Activated CD4-positive, CD25-positive, alpha-beta regulatory T cell treated with anti-CD3 and anti-CD28 coated beads, Interleukin-2, amount 50 U/mL, for 24 hours (primary cell): ENCODE results near the gene SRR.
"Not testable (repeated sequence)": the region's sequence is repeated elsewhere in the genome, so short reads cannot be mapped to it uniquely, and the experiment has no call there.

Experiments
- ATAC-seq, 2 donors: fragments of 150-1000 bp; cut with Tn5 transposase; one replicate each; pipeline ENCODE4 v1.10.0; 2021; ENCODE audit warnings: mild to moderate bottlenecking in 1 of 2, moderate library complexity in 1 of 2

The SRR gene, protein sequence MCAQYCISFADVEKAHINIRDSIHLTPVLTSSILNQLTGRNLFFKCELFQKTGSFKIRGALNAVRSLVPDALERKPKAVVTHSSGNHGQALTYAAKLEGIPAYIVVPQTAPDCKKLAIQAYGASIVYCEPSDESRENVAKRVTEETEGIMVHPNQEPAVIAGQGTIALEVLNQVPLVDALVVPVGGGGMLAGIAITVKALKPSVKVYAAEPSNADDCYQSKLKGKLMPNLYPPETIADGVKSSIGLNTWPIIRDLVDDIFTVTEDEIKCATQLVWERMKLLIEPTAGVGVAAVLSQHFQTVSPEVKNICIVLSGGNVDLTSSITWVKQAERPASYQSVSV

DNA sequence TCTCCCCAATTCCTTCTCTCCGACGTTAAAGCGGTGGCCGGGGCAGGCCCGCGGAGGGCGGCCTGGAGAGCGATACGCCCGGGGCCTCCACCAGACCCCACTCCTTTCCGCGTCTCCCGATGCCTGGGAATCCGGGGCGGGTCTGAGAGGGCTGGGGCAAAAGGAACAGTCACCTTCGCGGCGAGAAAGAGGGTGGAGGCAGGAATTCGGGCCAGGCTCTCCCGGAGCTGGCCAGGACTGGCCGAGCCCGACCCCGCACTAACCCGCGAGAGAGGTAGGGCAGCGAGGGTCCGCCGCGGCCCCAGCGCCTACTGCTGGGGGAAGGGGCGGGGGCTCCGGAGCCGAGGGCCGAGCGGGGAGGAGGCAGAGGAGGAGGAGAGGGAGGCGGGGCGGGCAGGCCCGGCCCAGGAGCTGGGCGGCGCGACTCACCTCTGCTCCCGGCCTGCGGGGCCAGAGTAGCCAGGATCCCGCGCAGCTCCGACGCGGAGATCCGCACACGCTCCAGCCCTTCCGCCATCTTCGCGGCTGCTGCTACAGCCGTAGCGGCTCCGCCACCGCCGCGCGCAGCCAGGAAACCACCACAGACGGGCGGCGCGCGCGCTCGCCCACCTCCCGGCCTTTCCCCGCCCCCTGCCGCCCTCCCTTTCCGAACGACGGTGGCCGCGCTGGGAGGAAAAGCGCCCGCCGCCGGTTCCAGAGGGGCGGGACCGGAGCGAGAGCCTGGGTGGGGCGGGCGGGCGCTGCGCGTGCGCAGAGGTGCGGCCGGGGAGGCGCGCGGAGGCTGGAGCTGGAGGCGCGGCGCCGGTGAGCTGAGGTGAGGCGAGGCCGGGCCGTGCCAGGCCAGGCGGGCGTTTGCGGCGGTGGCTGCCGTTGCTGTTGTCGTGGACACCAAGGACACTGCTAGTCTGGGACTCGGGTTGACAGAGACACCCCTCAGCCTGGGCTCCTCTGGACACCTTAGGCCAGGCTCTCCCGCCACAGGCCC lies at the start of gene SRR, which contains the start of gene SMG6:
Gene SRR, plus strand, starts transcription at position 747 of the 985 bp plus-strand sequence. CDS start 11,611 bp downstream, outside the sequence.
Gene SMG6, minus strand, starts transcription at position 582 of the 985 bp plus-strand sequence. Its CDS starts 65 bp downstream, at position 517.
- ATAC-seq: peak; percentile 84 to 87

DNA sequence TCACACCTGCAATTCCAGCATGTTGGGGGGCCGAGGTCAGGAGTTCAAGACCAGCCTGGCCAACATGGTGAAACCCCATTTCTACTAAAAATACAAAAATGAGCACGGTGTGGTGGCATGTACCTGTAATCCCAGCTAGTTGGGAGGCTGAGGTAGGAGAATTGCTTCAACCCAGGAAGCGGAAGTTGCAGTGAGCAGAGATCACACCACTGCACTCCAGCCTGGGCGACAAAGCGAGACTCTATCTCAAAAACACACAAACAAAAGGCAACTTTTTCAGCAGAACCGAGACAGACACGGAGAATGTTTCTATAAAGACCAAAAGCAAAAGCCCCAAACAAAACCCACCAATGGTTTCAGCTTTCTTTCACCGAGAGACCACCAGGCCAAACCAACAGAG lies 44.9 kb upstream of the SRR start:
- not testable (repeated sequence) for ATAC-seq

DNA sequence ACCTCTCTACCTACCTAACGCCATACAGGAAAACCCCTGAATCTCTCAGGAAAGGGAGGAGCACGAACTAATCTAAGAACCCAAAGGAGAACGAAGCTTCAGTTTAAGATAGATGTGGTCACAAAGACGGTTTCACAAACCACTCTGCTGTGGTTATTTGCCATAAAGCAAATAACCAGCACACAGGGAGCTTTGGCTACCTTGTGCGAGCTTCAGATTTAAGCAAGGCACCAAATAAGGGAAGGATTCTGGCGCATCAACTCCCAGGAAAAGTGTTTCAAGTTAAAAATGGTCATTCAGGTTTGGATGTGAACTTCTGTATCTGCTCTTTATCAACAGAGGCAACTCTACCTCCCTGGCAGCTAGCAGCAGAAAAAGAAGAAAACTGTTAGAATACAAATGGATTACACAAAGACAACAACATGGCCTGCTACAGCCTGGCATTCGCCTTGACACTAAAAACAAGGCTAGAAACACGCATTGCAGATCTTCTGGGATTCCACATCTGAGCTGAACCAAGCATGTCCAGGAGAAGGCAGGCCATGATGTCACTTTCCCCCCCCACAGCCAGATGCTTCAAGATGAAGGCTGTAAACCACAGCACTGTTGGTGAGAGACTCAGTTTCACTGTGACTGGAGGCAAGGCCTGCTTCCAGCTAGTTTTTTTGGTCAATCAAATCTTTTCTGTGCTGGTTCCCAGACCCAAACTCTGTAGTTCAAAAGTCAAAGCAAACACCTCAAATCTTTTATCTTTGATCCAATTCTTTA lies 43.8 kb upstream of the SRR start:
- ATAC-seq: peak; percentile 83 to 87

DNA sequence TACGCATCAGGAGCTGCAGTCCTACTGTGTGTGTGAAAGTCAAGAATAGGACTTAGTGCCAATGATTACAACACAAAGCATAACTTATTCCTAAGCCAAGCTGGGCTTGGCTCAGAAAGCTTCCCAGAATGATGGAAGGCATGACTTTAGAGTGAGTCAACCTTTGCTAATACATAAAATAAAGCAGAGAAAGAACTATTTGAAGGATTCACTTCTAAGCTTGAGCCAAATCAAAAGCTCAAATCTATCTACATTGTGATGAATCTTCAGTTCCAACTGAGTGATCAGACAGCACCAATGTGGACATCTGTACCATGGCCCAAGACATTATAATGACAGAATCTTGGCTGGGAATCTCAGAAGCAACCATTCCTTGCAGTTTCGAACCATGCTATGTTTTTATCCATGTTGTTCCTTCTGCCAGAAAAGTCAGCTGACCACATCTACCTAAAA lies 41.6 kb upstream of the SRR start:
- ATAC-seq: no peak

DNA sequence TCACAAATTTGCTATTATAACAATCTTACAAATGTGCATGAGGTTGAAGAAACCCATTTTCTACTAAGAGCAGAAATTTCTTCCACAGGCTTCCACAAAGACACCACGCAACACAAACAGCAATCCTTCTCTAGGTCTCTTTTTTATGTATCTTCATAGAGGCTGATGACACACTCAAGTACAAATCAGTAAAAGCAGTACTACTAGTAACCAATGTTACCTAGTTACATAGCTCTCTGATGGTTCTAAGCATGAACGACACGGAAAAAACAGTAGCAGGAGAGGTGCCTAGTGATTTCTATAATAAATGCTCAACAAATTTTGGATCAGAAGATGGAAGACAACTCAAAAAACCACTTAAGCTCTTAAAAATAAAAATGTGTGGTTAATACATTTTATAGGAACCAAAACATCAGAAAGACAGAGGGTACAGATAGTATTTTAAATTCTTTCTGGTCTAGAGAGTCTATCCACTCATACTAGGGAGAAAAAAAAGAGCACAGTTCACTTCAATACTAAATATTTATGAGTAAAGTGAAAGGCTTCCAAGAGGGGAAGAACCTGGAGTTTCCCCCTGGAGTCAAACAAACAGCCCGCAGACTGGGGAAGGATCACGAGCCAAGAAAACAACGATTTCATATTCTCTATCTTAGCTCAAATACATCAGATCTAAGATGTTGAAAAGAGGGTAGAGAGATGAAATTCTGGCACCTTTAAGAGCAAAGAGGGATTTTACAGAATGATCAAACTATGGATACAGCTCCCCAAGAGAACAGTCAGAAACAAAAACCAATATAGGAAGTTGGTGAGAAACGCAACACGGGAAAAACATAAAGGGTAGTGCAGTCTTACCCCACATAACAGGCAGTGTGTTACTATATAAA lies 40.3 kb upstream of the SRR start:
- peak; percentile 18 to 19 for ATAC-seq

DNA sequence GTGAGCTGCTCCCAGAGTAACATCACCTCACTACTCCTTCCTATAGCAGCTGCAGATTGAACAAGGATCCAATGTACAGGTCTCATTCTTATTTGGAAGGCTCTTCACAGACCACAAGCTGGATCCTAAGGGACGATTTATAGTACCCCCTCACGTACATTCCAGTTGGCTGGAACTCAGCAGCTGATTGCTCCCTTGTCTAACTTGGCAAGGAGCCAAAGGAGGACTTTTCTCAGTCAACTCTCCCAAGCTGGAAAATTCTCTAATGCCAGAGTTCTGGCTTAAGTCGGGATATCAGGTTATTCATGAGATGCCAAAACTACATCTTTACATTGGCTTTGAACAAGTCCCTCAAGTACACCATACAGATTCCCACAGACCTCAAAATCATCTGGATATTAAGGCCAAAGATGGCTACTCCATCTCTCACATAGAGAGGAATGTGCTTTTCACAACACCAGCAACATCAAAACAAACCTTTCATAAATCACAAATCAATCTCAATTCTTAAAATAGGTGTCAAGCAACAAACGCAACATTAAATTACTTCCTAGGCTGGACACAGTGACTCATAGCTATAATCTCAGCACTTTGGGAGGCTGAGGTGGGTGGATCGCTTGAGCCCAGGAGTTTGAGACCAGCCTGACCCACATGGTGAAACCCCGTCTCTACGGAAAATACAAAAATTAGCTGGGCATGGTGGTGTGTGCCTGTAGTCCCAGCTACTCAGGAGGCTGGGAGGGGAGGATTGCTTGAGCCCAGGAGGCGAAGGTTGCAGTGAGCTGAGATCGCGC lies 39.5 kb upstream of the SRR start:
- ATAC-seq: no peak

DNA sequence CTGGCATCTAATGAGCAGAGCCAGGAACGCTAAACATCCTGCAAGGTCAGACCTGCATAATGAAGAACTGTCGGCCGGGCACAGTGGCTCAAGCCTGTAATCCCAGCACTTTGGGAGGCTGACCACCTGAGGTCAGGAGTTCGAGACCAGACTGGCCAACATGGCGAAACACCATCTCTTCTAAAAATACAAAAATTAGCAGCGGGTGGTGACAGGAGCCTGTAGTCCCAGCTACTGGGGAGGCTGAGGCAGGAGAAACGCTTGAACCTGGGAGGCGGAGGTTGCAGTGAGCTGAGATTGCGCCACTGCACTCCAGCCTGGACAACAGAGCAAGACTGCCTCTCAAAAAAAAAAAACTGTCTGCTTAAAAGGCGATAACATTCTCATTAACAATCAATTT lies 38.6 kb upstream of the SRR start:
- not testable (repeated sequence) for ATAC-seq

DNA sequence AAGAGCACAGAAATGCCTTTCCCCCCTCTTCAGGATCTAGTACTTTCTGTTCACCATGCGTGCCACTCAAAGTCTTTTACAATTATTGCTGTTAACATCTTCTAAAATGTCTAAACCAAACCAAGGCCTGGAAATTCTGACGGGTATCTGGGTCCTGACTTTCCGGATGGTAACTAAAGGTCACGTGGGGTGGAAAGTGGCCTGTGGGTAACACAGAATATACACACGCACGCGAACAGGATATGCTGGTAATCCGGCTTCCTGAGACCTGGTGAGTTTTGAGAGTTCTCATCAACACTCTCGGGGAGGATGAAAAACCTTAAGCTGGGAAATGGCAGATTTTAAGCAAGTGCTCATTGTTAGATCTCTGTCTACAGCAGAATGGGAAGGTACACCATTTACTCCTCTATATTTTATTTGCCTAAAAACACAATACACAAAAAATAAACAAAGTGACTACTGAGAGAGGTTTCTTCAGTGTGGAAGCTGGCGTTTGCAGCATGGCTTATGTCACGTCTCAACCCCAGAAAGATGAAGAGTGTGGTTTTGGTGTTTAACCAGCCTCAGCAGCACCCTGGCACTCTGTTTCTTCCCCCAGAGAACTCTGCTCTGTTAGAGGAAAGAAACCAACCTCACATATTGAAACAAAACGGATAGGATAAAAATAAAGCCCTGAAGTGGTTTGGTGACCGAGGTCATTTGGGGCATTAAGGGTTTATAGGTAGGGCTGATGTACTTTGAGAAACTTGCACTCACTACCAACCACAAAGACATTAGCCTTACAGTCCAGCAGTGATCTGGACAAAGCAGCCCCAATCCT lies 37.5 kb upstream of the SRR start:
- ATAC-seq: peak; percentile 84

DNA sequence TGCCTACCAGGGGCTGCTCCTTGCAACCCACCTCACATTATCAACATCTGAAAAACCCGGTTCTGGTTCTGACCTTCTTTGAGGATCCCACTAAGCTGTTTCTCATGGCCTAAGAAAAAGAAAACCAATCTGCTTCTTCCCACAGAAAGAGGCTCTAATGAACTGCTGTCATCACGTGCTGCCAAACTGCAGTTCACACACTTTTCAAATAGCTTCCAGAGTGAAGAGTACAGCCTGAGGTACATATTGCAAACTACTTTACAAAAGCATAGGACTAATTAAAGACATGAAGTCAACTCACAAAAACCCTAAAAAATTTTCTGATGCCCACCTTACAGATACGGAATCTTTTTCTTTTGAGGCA lies 36.9 kb upstream of the SRR start:
- ATAC-seq: no peak

DNA sequence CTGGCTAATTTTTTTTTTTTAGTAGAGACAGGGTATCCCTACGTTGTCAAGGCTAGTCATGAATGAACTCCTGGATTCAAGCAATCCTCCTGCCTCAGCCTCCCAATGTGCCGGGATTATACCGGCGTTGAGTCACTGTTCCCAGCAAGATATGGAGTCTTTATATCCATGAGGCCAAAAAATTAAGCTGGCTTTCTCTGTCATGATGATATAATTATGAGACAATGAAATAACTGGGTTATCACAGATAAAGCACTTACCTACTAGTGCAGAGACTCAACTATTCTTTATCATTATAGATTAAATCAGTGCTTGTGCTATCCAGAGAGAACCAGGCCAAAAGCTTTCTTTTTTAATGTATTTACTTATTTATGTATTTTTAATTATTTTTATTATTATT lies 36.4 kb upstream of the SRR start:
- no peak for ATAC-seq

DNA sequence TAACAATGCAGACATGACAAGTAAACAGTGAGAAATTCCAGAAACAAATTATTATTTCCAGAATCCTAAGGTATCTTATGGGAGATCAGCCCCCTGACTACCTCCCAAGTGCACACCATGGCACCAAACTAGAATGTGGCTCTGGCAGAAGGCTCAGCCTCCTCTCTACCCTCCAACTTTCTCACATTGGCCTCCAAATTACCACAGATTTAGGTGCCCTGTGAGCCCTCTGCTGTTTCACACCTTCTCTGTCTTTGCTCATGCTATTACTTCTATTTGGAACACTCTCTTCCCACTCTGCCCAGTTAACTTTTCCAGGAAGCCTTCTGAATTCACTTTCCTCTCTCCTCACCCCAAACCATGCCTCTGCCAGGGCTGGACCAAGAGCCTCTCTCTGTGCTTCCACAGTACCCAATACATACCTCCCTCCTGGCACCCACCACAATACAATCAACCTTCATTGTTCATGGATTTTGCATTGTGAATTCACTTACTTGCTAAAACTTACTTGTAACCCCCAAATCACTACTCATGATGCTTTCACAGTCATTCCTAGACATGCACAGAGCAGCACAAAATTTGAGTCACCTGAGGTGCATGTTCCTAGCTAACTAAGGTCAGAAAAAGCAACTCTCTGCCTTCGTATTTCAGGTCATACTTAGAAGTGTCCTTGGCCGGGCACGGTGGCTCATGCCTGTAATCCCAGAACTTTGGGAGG lies 31.6 kb upstream of the SRR start:
- ATAC-seq: peak; percentile 82 to 89

DNA sequence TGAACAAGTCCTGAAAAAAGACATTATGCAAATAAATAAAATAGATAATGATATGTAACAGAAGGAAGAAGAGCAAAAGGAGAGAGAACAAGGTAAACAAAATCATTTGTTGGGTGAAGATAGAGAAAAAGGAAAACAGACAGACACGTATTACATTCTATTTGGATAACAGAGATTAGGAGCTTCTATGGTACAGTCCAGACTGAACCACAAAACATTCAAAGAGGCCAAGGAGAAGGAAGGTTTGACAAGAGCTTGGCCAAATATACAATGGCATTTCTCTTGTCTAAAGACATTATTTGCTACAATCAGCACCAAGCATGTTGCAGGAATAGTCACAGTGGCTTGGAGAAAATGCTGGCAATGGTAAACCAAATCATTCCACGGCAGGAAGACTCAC lies 29.3 kb upstream of the SRR start:
- no peak for ATAC-seq

DNA sequence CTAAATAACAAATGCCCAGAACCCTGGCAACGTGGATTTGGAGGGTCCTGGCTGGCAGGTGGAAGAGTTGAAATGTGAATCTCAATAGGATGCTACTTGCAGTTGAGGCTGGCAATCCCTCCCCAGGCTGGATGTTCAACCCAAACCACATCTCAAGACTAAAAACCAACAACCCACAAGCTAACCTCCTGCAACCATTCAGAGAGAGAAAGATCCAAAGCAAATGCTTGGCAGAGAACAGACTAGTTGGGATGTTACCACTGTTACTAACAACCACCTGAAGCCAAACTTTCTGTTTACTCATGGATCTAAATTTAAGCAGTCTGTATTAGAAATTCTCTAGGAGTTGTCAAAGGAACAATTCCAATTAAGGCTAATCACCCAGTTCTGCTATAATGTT lies 28.0 kb upstream of the SRR start:
- no peak for ATAC-seq

DNA sequence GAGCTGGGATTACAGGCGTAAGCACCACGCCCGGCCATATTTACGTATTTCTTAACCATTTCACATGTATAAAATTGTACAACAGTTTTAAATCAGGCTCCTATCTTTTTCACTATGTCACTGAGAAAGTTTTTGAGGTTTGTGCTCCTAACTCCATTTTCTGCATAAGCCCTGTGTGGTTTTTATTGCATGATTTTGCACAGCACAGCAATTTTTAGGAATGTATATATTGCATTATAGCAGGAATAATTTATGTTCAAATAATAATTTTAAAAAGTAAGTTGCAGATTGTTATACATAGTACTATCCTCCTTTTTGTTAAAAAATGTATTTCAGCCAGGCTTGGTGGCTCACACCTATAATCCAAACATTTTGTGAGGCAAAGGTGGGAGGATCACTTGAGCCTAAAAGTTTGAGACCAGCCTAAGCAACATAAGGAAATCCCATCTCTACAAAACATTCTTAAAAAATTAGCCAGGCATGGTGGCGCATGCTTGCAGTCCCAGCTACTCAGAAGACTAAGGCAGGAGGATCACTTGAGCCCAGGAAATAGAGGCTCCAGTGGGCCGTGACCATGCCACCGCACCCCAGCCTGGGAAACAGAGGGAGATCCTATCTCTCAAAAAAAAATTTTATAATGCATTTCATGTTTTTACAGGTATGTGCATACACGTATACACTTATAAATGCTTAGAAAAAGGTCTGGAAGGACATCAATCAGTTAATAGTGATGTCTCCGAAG lies 26.1 kb upstream of the SRR start:
- ATAC-seq: no peak

DNA sequence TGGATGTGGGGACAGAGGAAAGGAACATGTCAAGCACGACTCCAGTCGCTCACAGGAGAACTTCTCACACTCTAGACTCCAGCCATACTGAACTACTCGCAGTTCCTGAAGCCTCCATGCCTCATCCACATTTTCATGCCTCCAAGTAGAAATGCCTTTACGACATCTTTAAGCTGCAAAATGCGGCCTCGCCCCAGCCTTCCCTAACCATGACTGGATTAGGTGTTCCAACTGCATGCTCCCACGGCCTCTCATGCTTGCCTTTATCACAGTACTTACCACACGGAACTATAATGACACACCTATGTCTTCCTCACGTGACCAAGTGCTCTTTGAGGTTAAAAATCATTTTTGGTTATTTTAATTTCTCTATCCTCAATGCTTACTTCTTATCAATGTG lies 24.0 kb upstream of the SRR start:
- no peak for ATAC-seq

DNA sequence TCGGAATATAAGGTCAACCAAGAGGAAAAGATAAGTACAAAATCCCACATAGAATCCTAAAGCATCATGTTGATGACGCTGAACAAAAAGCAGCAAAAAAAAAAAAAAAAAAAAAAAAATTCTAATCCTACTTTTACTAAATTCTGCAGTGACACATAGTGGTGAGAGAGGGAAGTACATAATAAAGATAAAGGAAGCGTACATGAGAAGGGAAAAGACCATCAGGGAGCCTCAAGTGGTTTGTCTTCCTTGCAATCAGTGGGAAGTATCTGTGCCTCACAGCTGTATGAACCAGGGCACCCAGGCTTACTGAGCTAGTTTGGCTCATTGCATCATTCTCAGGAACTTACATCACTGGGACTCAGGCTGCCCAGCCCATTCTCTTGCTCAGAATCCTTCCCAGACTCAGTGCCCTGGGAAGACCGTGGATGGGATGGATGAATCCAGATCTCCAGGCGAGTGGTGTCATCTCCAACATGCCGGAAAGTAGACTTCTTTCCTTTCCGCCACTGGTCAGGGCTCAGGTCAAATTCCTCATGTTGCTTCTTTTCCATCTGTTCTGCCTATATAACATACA lies 21.4 kb upstream of the SRR start:
- ATAC-seq: no peak

DNA sequence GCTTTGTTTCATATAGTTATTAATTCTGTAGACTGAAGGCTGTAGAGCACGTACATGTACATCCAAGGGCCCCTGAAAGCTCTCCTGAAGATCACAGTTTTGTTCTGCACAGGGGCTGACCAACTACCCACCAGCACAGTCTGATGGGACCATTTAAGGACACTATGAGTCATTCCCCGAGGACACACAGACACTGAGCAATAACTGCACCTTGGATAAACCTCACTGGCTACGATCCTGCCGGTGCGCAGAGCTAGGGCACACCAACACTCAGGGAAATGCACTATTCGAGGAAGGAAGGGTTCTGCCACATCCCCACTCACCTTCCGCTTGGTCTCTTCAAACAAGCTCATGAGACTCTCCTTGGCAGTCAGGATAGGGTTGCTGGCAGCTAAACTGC lies 20.4 kb upstream of the SRR start:
- ATAC-seq: no peak

DNA sequence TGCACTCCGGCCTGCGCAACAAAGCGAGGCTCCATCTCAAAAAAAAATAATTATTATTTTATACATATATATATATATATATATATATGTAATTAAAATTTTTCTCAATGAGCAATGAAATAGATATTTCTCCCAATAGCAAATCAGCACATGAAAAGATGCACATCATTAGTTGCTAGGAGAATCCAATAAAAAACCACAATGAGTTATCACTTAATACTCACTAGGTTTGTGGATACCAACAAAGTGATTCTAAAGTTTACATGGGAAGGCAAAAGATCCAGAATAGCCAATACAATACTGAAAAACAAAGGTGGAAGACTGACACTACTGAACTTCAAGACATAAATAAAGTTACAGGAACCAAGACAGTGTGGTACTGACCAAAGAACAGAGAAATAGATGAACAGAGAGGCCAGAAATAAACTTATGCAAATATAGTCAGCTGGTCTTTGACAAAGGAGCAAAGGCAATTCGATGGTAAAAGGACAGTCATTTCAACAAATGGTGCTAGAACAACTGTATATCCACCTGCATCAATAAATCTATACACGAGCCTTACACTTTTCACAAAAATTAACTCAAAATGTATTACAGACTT lies 13.8 kb upstream of the SRR start:
- peak in 1 of 2 donors; percentile 41 for ATAC-seq
